Astrocyte (in vitro differentiated cells and primary cell): ENCODE measurements around the gene FNDC3B. TPM values are rescaled to one million over a fixed set of nuclear protein-coding genes. Genes with fewer than 3 reads are reported as not detected.

ENCODE experiments used
- DNase-seq: peaks from one replicate; pipeline ENCODE4 v3.0.0-alpha.2; 2010; ENCODE audit warnings: low read depth
- FAIRE-seq: peaks from 2 replicates; lab custom pipeline; 2011; peaks lifted over from hg19 to GRCh38; lab: Jason Lieb, UNC
- H2AFZ ChIP-seq: 2 replicates; pipeline ENCODE4 v1.6.0; 2012; ENCODE audit warnings: low read depth, low read length, inconsistent platforms
- H3K27ac ChIP-seq: 2 replicates; pipeline ENCODE4 v1.5.1; 2011; ENCODE audit warnings: low read depth, low read length, inconsistent platforms
- H3K27me3 ChIP-seq: 2 replicates; pipeline ENCODE4 v1.6.0; 2011; ENCODE audit warnings: low read length, inconsistent platforms; ENCODE audit not compliant: insufficient read depth
- H3K36me3 ChIP-seq: 2 replicates; pipeline ENCODE4 v1.5.1; 2011; ENCODE audit warnings: low read length, inconsistent platforms; ENCODE audit not compliant: insufficient read depth
- H3K4me1 ChIP-seq: 2 replicates; pipeline ENCODE4 v1.5.1; 2011; ENCODE audit warnings: low read length, inconsistent platforms; ENCODE audit not compliant: insufficient read depth
- H3K4me2 ChIP-seq: 2 replicates; pipeline ENCODE4 v1.6.0; 2012; ENCODE audit warnings: low read length, inconsistent platforms
- H3K4me3 ChIP-seq: 2 replicates; pipeline ENCODE4 v1.5.1; 2011; ENCODE audit warnings: low read depth, mild to moderate bottlenecking, low read length, inconsistent platforms; ENCODE audit not compliant: insufficient read depth
- H3K79me2 ChIP-seq: 2 replicates; pipeline ENCODE4 v1.6.0; 2012; ENCODE audit warnings: mild to moderate bottlenecking, low read length, inconsistent platforms; ENCODE audit not compliant: insufficient read depth
- H3K9ac ChIP-seq: 2 replicates; pipeline ENCODE4 v1.6.0; 2012; ENCODE audit warnings: mild to moderate bottlenecking, low read length, inconsistent platforms
- H3K9me3 ChIP-seq: 2 replicates; pipeline ENCODE4 v1.5.1; 2012; ENCODE audit warnings: low read depth, mild to moderate bottlenecking, low read length, inconsistent platforms; ENCODE audit not compliant: insufficient read depth
- H4K20me1 ChIP-seq: 2 replicates; pipeline ENCODE4 v1.6.0; 2012; ENCODE audit warnings: low read length, inconsistent platforms; ENCODE audit not compliant: insufficient read depth
- H3K27ac Mint-ChIP-seq: one replicate; pipeline ENCODE4 v1.8.0; 2021; ENCODE audit warnings: mild to moderate bottlenecking, mixed read lengths; ENCODE audit not compliant: unreplicated experiment
- H3K27me3 Mint-ChIP-seq: one replicate; pipeline ENCODE4 v1.8.0; 2021; ENCODE audit warnings: low read depth, mixed read lengths; ENCODE audit not compliant: unreplicated experiment
- H3K36me3 Mint-ChIP-seq: one replicate; pipeline ENCODE4 v1.8.0; 2021; ENCODE audit warnings: low read depth, mixed read lengths; ENCODE audit not compliant: unreplicated experiment
- H3K4me1 Mint-ChIP-seq: one replicate; pipeline ENCODE4 v1.8.0; 2021; ENCODE audit warnings: low read depth, mixed read lengths; ENCODE audit not compliant: unreplicated experiment
- H3K4me3 Mint-ChIP-seq: one replicate; pipeline ENCODE4 v1.8.0; 2021; ENCODE audit warnings: mild to moderate bottlenecking, moderate library complexity, mixed read lengths; ENCODE audit not compliant: unreplicated experiment
- H3K9me3 Mint-ChIP-seq: one replicate; pipeline ENCODE4 v1.8.0; 2021; ENCODE audit warnings: mild to moderate bottlenecking, mixed read lengths; ENCODE audit not compliant: unreplicated experiment
- CTCF ChIP-seq: IDR thresholded peaks from 2 replicates; pipeline ENCODE4 v1.5.1; 2011; ENCODE audit warnings: low read depth, mild to moderate bottlenecking, inconsistent platforms, low read length, moderate library complexity; ENCODE audit not compliant: insufficient read depth
- EZH2 ChIP-seq: IDR thresholded peaks from 2 replicates; pipeline ENCODE4 v1.6.1; 2012; ENCODE audit warnings: mild to moderate bottlenecking, low read length, inconsistent platforms; ENCODE audit not compliant: insufficient read depth
- total RNA-seq: library from RNA; stranded (reverse); gene quantifications from 2 replicates; pipeline ENCODE4 v1.2.1, GENCODE V29; 2021

FNDC3B gene
- total RNA-seq, 1 donor from 2014 or later: 327 TPM

GRCh38 chr3:172159376-172159775 lies 120.0 kb downstream of the FNDC3B start:
- H4K20me1 ChIP-seq: peaks cover 49% of the 10 kb centered on the region
- peak; percentile 63 for DNase-seq

GRCh38 chr3:172159962-172160538 lies 120.7 kb downstream of the FNDC3B start:
- peaks cover 78% of the 10 kb centered on the region for H3K4me1 Mint-ChIP-seq
- H3K9me3 Mint-ChIP-seq: no peaks in the 10 kb centered on the region
- Histone ChIP-seq H3K36me3 (no peaks in the 10 kb centered on the region), H3K4me2 (peak overlapping the region; percentile 50), H3K4me1 (peaks cover 40% of the 10 kb centered on the region), H3K9ac (peak overlapping the region; percentile 20), H3K79me2 (peaks cover 99% of the 10 kb centered on the region), H2AFZ (no peak overlapping the region), H3K27me3 (no peaks in the 10 kb centered on the region), H3K27ac (peak overlapping the region; percentile 32), H3K4me3 (no peak overlapping the region), H4K20me1 (peaks cover 51% of the 10 kb centered on the region), H3K9me3 (no peaks in the 10 kb centered on the region)
- no peaks in the 10 kb centered on the region for H3K27me3 Mint-ChIP-seq
- H3K4me3 Mint-ChIP-seq: no peak overlapping the region
- H3K36me3 Mint-ChIP-seq: peaks cover 10% of the 10 kb centered on the region
- FAIRE-seq (no peak), DNase-seq (peak; percentile 49)
- H3K27ac Mint-ChIP-seq: peak overlapping the region; percentile 16
- no peak for TF ChIP-seq EZH2
- no peak for TF ChIP-seq CTCF

More at GRCh38 chr3:172159376-172159775, 120.0 kb downstream of the FNDC3B start:
- Histone ChIP-seq H3K4me2 (peak overlapping the region; percentile 50), H3K4me1 (peaks cover 47% of the 10 kb centered on the region), H3K36me3 (no peaks in the 10 kb centered on the region), H3K9me3 (no peaks in the 10 kb centered on the region), H3K79me2 (peaks cover 99% of the 10 kb centered on the region), H3K4me3 (no peak overlapping the region), H3K27me3 (no peaks in the 10 kb centered on the region), H2AFZ (no peak overlapping the region), H3K9ac (peak overlapping the region; percentile 9), H3K27ac (peak overlapping the region; percentile 17)
- Mint-ChIP-seq H3K27ac (peak overlapping the region; percentile 80), H3K4me1 (peaks cover 81% of the 10 kb centered on the region), H3K9me3 (no peaks in the 10 kb centered on the region), H3K4me3 (no peak overlapping the region), H3K27me3 (no peaks in the 10 kb centered on the region), H3K36me3 (peaks cover 12% of the 10 kb centered on the region)
- no peak for TF ChIP-seq CTCF
- TF ChIP-seq EZH2: no peak
- FAIRE-seq: no peak

- Mint-ChIP-seq H3K4me1 (peaks cover 71% of the 10 kb centered on the region), H3K9me3 (no peaks in the 10 kb centered on the region), H3K4me3 (no peak overlapping the region), H3K27ac (peak overlapping the region; percentile 69), H3K36me3 (peaks cover 12% of the 10 kb centered on the region), H3K27me3 (no peaks in the 10 kb centered on the region)
- H3K27me3 ChIP-seq: no peaks in the 10 kb centered on the region
- TF ChIP-seq CTCF: no peak
- TF ChIP-seq EZH2: no peak
- H2AFZ ChIP-seq: no peak overlapping the region
- H3K79me2 ChIP-seq: peaks cover 99% of the 10 kb centered on the region
- no peaks in the 10 kb centered on the region for H3K36me3 ChIP-seq
- H3K4me2 ChIP-seq: no peak overlapping the region
- H3K4me3 ChIP-seq: no peak overlapping the region
- DNase-seq: no peak
- peaks cover 28% of the 10 kb centered on the region for H3K4me1 ChIP-seq
- H3K9me3 ChIP-seq: no peaks in the 10 kb centered on the region
- H4K20me1 ChIP-seq: peaks cover 57% of the 10 kb centered on the region
- FAIRE-seq: no peak
- H3K9ac ChIP-seq: no peak overlapping the region
- H3K27ac ChIP-seq: no peak overlapping the region
Measured at GRCh38 chr3:172161133-172161789, 121.9 kb downstream of the FNDC3B start.
